Panc1 (cell line): Measurements from ENCODE around the gene SOX18. TPM values are rescaled to one million over a fixed set of nuclear protein-coding genes. Genes with fewer than 3 reads are reported as not detected.

Experiments used
- ATAC-seq: fragments of 200-7000 bp; cut with Tn5 transposase; 2 replicates; pipeline ENCODE4 v1.9.1; 2020; ENCODE audit warnings: mild to moderate bottlenecking, moderate library complexity
- BruUV-seq: library from RNA; stranded (reverse); fragments of 400-500 nt; replicated peaks from 2 replicates; lab custom pipeline; 2021; lab: Mats Ljungman, UMichigan
- CTCF ChIA-PET: fragments of 300-600 bp; sonication (Branson Sonifier 250); formaldehyde crosslinking; loops from one replicate; lab custom pipeline; 2022; ENCODE audit warnings: antibody characterized with exemption; lab: Charles Lee
- POLR2A ChIA-PET: fragments of 300-600 bp; sonication (Branson Sonifier 250); formaldehyde crosslinking; loops from one replicate; lab custom pipeline; 2022; ENCODE audit warnings: antibody characterized with exemption; lab: Charles Lee
- DNase-seq: peaks from one replicate; pipeline ENCODE4 v3.0.0-alpha.2; 2010; ENCODE audit warnings: low read depth, low spot score
- H3K27ac ChIP-seq: 2 replicates; pipeline ENCODE4 v1.5.1; 2011; ENCODE audit warnings: mild to moderate bottlenecking, low read length, inconsistent platforms
- H3K27me3 ChIP-seq: fragments of 200-500 bp; sonication (Bioruptor generic); 2 replicates; pipeline ENCODE4 v1.6.0; 2014; ENCODE audit warnings: low read length, inconsistent platforms; ENCODE audit not compliant: control insufficient read depth, insufficient read depth
- H3K36me3 ChIP-seq: fragments of 200-500 bp; sonication (Bioruptor generic); 2 replicates; pipeline ENCODE4 v1.5.1; 2014; ENCODE audit warnings: inconsistent platforms, mild to moderate bottlenecking, low read length, moderate library complexity; ENCODE audit not compliant: control insufficient read depth, insufficient read depth
- H3K4me1 ChIP-seq: 2 replicates; pipeline ENCODE4 v1.5.1; 2011; ENCODE audit warnings: inconsistent platforms, mild to moderate bottlenecking, low read length, moderate library complexity; ENCODE audit not compliant: control insufficient read depth, insufficient read depth
- H3K4me3 ChIP-seq, 2 experiments: 2 replicates each; pipeline ENCODE4 v1.5.1; 2011 to 2012; ENCODE audit warnings: low read depth in 2 of 2, low read length in 2 of 2, mild to moderate bottlenecking in 2 of 2, inconsistent platforms in 1 of 2, moderate library complexity in 1 of 2
- H3K9me3 ChIP-seq: fragments of 200-500 bp; sonication (Bioruptor generic); 2 replicates; pipeline ENCODE4 v1.5.1; 2014; ENCODE audit warnings: low read depth, mild to moderate bottlenecking, inconsistent platforms, low read length, moderate library complexity; ENCODE audit not compliant: control insufficient read depth, insufficient read depth
- POLR2AphosphoS5 ChIP-seq: IDR thresholded peaks from 2 replicates; pipeline ENCODE4 v1.6.1; 2012; ENCODE audit warnings: mild to moderate bottlenecking, low read depth, low read length, moderate library complexity
- SIN3A ChIP-seq: IDR thresholded peaks from 2 replicates; pipeline ENCODE4 v1.6.1; 2012; ENCODE audit warnings: low read depth, mild to moderate bottlenecking, low read length, moderate library complexity, borderline replicate concordance; ENCODE audit not compliant: insufficient read depth
- TCF7L2 ChIP-seq: IDR thresholded peaks from 2 replicates; pipeline ENCODE4 v1.6.1; 2011; ENCODE audit warnings: mild to moderate bottlenecking, low read depth, low read length, inconsistent platforms
- in situ Hi-C: cut with HindIII; loops from 2 replicates; pipeline ENCODE4 v1.10.0; 2016; ENCODE audit warnings: low sequenced_read_pairs, low pct_unique_long_range_greater_than_20kb
- intact Hi-C: fragments of 100-400 bp; cut with micrococcal nuclease; formaldehyde crosslinking; loops from one replicate; pipeline ENCODE4 v1.10.0; 2022; ENCODE audit not compliant: unreplicated experiment
- total RNA-seq: library from RNA; stranded (reverse); gene quantifications from one replicate; pipeline ENCODE4 v1.2.1, GENCODE V29; 2021; ENCODE audit not compliant: unreplicated experiment
- TF ChIP-seq, protein P1 (sequence below), 2 experiments: IDR thresholded peaks; 2 replicates each; pipeline ENCODE4 v1.6.1; 2011 to 2012; ENCODE audit warnings: low read depth in 2 of 2, control low read depth in 1 of 2, low read length in 1 of 2, mild to moderate bottlenecking in 1 of 2, moderate library complexity in 1 of 2; ENCODE audit not compliant: insufficient read depth in 1 of 2
- TF ChIP-seq, protein P2 (sequence below): fragments of 450-650 bp; IDR thresholded peaks from 2 replicates; pipeline ENCODE4 v1.5.1; 2017; ENCODE audit warnings: mild to moderate bottlenecking

The SOX18 gene
- total RNA-seq, 1 experiment from 2014 or later: 18.7 TPM

DNA sequence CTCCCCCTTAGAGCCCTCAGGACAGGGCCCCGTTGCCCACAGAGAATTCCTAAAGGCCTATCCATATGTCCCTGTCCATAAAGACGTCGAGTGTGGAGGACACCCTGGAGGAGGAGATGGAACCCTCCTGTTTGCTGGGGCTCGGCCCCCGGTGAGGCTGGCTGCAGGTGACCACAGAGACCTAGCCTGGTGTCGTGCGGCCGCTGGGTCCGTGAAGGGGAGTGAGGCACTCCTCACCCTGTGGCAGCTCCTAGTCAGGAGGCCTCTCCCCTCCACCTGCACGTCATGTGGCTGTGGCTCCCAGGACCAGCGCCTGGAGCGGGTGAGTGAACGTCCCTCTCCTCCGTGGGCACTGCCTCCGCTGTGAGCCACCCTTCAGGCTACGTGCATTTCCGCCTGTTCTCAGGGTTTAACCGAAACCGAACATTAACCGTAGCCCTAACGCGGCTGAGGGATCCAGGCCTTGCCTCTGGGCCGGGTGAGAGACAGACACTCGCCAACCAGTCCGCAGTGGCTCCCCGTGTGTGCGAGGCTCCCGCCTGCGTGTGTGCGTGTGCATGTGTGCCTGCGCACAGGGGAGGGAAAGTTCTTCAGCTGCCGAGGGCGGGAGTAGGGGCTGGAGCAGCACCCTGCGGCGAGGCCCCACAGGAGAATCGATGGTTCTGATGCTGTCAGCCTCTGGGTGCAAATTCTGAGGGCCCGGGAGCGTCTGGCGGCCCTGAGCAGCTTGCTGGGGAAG lies 7.6 kb upstream of the SOX18 start:
- TF ChIP-seq, protein P1, sequence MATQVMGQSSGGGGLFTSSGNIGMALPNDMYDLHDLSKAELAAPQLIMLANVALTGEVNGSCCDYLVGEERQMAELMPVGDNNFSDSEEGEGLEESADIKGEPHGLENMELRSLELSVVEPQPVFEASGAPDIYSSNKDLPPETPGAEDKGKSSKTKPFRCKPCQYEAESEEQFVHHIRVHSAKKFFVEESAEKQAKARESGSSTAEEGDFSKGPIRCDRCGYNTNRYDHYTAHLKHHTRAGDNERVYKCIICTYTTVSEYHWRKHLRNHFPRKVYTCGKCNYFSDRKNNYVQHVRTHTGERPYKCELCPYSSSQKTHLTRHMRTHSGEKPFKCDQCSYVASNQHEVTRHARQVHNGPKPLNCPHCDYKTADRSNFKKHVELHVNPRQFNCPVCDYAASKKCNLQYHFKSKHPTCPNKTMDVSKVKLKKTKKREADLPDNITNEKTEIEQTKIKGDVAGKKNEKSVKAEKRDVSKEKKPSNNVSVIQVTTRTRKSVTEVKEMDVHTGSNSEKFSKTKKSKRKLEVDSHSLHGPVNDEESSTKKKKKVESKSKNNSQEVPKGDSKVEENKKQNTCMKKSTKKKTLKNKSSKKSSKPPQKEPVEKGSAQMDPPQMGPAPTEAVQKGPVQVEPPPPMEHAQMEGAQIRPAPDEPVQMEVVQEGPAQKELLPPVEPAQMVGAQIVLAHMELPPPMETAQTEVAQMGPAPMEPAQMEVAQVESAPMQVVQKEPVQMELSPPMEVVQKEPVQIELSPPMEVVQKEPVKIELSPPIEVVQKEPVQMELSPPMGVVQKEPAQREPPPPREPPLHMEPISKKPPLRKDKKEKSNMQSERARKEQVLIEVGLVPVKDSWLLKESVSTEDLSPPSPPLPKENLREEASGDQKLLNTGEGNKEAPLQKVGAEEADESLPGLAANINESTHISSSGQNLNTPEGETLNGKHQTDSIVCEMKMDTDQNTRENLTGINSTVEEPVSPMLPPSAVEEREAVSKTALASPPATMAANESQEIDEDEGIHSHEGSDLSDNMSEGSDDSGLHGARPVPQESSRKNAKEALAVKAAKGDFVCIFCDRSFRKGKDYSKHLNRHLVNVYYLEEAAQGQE (IDR thresholded peaks at IDR 0.05; ENCODE audit: insufficient read depth in 1 of 2, low read depth in 2 of 2, low read length in 1 of 2): no peak
- TF ChIP-seq POLR2AphosphoS5 (no peak), SIN3A (no peak), TCF7L2 (no peak)
- TF ChIP-seq, protein P2, sequence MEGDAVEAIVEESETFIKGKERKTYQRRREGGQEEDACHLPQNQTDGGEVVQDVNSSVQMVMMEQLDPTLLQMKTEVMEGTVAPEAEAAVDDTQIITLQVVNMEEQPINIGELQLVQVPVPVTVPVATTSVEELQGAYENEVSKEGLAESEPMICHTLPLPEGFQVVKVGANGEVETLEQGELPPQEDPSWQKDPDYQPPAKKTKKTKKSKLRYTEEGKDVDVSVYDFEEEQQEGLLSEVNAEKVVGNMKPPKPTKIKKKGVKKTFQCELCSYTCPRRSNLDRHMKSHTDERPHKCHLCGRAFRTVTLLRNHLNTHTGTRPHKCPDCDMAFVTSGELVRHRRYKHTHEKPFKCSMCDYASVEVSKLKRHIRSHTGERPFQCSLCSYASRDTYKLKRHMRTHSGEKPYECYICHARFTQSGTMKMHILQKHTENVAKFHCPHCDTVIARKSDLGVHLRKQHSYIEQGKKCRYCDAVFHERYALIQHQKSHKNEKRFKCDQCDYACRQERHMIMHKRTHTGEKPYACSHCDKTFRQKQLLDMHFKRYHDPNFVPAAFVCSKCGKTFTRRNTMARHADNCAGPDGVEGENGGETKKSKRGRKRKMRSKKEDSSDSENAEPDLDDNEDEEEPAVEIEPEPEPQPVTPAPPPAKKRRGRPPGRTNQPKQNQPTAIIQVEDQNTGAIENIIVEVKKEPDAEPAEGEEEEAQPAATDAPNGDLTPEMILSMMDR: no peak
- ChIA-PET POLR2A (interaction anchor here (0.5 kb wide), 1 partner anchor 110 kb away, joined by 3 read pairs; no protein-coding TSS in a partner anchor), CTCF (interaction anchor here (2.3 kb wide), 1 partner anchor 18 kb away, joined by 14 read pairs; no protein-coding TSS in a partner anchor)
- Histone ChIP-seq H3K4me1 (peaks cover 43% of the 10 kb centered on the region), H3K4me3 (no peak overlapping the region), H3K27ac (peak overlapping the region; percentile 68), H3K9me3 (no peaks in the 10 kb centered on the region), H3K36me3 (no peaks in the 10 kb centered on the region), H3K27me3 (no peaks in the 10 kb centered on the region)
- in situ Hi-C loops: no loop called here
- DNase-seq (no peak), ATAC-seq (peak; percentile 43)
- intact Hi-C loops: no loop called here
- BruUV-seq: no TSS peak

DNA sequence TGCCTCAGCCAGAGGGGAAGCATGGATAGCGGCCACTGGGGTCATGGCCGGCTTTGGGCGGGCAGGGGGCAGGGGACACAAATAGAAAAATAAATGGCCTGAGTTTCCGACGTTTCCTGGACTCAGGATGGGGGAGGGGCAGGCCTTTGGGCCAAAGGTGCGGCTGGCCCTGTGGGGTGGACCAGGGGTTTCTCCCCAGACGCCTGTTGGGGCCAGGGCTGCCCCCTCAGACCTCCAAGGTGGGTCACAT lies 7.1 kb upstream of the SOX18 start:
- Histone ChIP-seq H3K4me1 (peaks cover 48% of the 10 kb centered on the region), H3K36me3 (no peaks in the 10 kb centered on the region), H3K27me3 (no peaks in the 10 kb centered on the region), H3K27ac (peak overlapping the region; percentile 68), H3K4me3 (no peak overlapping the region), H3K9me3 (no peaks in the 10 kb centered on the region)
- ChIA-PET CTCF (interaction anchor here (0.6 to 2.3 kb wide), 2 partner anchors 10 to 17 kb away, joined by 6 to 14 read pairs; no protein-coding TSS in a partner anchor), POLR2A (no interaction called here)
- BruUV-seq: no TSS peak
- DNase-seq (no peak), ATAC-seq (no peak)
- intact Hi-C loops: no loop called here
- in situ Hi-C loops: no loop called here
- TF ChIP-seq POLR2AphosphoS5 (no peak), SIN3A (no peak), TCF7L2 (no peak)
- TF ChIP-seq, protein P1 (IDR thresholded peaks at IDR 0.05; ENCODE audit: insufficient read depth in 1 of 2, low read depth in 2 of 2, low read length in 1 of 2): no peak
- TF ChIP-seq, protein P2: no peak
